Measurements from ENCODE around the gene FGF16. TPM values are rescaled to one million over a fixed set of nuclear protein-coding genes. Genes with fewer than 3 reads are reported as not detected.

The FGF16 gene
- total and polyA plus RNA-seq, 5 donors from 2014 or later, result not detected

DNA sequence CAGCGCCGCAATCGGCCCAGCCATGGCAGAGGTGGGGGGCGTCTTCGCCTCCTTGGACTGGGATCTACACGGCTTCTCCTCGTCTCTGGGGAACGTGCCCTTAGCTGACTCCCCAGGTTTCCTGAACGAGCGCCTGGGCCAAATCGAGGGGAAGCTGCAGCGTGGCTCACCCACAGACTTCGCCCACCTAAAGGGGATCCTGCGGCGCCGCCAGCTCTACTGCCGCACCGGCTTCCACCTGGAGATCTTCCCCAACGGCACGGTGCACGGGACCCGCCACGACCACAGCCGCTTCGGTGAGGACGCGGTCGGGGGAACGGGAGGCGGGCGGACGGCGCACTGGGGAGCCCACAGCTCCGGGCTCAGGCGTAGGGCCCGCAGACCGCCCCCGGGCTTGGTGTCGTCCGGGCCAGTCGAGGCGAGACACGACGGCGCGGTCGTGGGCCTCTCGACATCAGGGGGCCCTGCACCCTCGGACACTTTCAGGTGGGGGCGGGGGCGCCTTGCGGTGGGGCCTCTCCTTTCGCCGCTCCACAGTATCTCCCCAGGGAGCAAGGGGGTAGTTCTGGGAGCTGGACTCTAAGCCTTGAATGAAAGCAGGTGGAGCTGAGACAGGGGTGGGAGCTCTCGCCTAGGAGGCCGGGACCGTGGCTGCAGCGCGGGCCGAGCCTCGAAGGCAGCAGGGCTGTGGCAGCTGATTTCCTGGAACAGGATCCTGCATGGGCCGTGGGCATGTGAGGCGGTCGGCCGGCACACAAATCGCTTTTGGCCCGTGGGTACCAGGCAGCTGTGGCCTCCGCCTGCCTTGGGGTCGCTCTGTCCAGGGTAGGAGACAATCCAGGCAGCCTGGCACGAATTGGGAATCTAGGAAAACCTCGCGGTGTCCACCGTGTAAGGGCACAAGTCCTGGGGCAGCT is 722 bp downstream of the FGF16 start:
- H3K9me3 Mint-ChIP-seq, result no peaks in the 10 kb centered on the region
- no peak for ATAC-seq (ENCODE audit: low read depth in 2 of 2)
- peak overlapping the region in 3 of 4 donors; percentile 14 to 76 (median 46) for H3K4me3 Mint-ChIP-seq
- peaks cover 22% of the 10 kb centered on the region for H3K4me1 ChIP-seq (ENCODE audit: control insufficient read depth, insufficient read depth, low read length, poor library complexity, severe bottlenecking)
- H3K4me1 Mint-ChIP-seq, result peaks cover 0 to 14% (median 2%) of the 10 kb centered on the region in 4 donors
- H3K27ac Mint-ChIP-seq, result no peak overlapping the region
- no peaks in the 10 kb centered on the region for H3K36me3 ChIP-seq (ENCODE audit: control insufficient read depth, insufficient read depth, low read length)
- no peak for DNase-seq
- H3K36me3 Mint-ChIP-seq, result no peaks in the 10 kb centered on the region
- H3K27me3 ChIP-seq (ENCODE audit: control insufficient read depth, insufficient read depth, low read length), result peaks cover 2% of the 10 kb centered on the region
- H3K27me3 Mint-ChIP-seq, result peaks cover 30% of the 10 kb centered on the region
- H3K9me3 ChIP-seq (ENCODE audit: control insufficient read depth in 2 of 2, low read length in 2 of 2), result no peaks in the 10 kb centered on the region
- no peak overlapping the region for H3K27ac ChIP-seq (ENCODE audit: insufficient read depth, low read length, poor library complexity, severe bottlenecking)
- H3K4me3 ChIP-seq (ENCODE audit: low read depth, low read length), result no peak overlapping the region

- ATAC-seq (ENCODE audit: low read depth in 2 of 2), result no peak
- Histone ChIP-seq H3K4me1 (ENCODE audit: control insufficient read depth, insufficient read depth, low read length, poor library complexity, severe bottlenecking) (peaks cover 22% of the 10 kb centered on the region), H3K27ac (ENCODE audit: insufficient read depth, low read length, poor library complexity, severe bottlenecking) (no peak overlapping the region), H3K27me3 (ENCODE audit: control insufficient read depth, insufficient read depth, low read length) (peaks cover 2% of the 10 kb centered on the region), H3K4me3 (ENCODE audit: low read depth, low read length) (no peak overlapping the region), H3K9me3 (ENCODE audit: control insufficient read depth in 2 of 2, low read length in 2 of 2) (no peaks in the 10 kb centered on the region), H3K36me3 (ENCODE audit: control insufficient read depth, insufficient read depth, low read length) (no peaks in the 10 kb centered on the region)
- Mint-ChIP-seq H3K36me3 (no peaks in the 10 kb centered on the region), H3K27me3 (peaks cover 30% of the 10 kb centered on the region), H3K4me3 (no peak overlapping the region), H3K9me3 (no peaks in the 10 kb centered on the region), H3K27ac (no peak overlapping the region), H3K4me1 (peaks cover 0 to 14% (median 2%) of the 10 kb centered on the region in 4 donors)
- DNase-seq, result no peak
Observed at GRCh38 chrX:77450415-77450814, 3.2 kb downstream of the FGF16 start.

- DNase-seq (no peak), ATAC-seq (ENCODE audit: low read depth in 2 of 2) (no peak)
- H3K4me1 ChIP-seq (ENCODE audit: control insufficient read depth, insufficient read depth, low read length, poor library complexity, severe bottlenecking), result peaks cover 19% of the 10 kb centered on the region
- H3K36me3 Mint-ChIP-seq, result no peaks in the 10 kb centered on the region
- peaks cover 0 to 11% (median 0%) of the 10 kb centered on the region in 4 donors for H3K4me1 Mint-ChIP-seq
- no peak overlapping the region for H3K4me3 ChIP-seq (ENCODE audit: low read depth, low read length)
- no peaks in the 10 kb centered on the region for H3K9me3 Mint-ChIP-seq
- H3K9me3 ChIP-seq (ENCODE audit: control insufficient read depth in 2 of 2, low read length in 2 of 2), result no peaks in the 10 kb centered on the region
- no peaks in the 10 kb centered on the region for H3K36me3 ChIP-seq (ENCODE audit: control insufficient read depth, insufficient read depth, low read length)
- H3K4me3 Mint-ChIP-seq, result no peak overlapping the region
- peaks cover 30% of the 10 kb centered on the region for H3K27me3 Mint-ChIP-seq
- no peak overlapping the region for H3K27ac ChIP-seq (ENCODE audit: insufficient read depth, low read length, poor library complexity, severe bottlenecking)
- H3K27me3 ChIP-seq (ENCODE audit: control insufficient read depth, insufficient read depth, low read length), result no peaks in the 10 kb centered on the region
- no peak overlapping the region for H3K27ac Mint-ChIP-seq
Observed at GRCh38 chrX:77450996-77451395, 3.8 kb downstream of the FGF16 start.

DNA sequence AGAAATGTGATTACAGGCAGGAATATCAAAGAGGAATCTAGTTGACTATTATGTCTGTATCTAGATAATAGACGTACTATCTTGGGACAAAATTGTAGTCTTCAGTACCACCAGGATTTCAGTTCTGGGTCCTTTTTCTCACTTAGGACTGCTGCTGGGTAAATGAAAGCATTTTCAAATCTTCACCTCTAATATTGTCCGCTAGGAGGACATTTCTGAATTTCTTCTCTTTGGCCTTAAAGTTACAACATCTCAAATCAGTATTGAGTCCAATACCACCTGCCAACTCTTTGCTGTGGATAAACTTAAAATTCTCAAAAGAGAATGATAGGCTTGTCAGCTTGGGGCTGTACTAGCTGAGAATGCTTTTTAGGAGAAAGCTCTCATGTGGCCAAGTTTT is 6.0 kb downstream of the FGF16 start:
- no peaks in the 10 kb centered on the region for H3K9me3 Mint-ChIP-seq
- Histone ChIP-seq H3K9me3 (ENCODE audit: control insufficient read depth in 2 of 2, low read length in 2 of 2) (no peaks in the 10 kb centered on the region), H3K27me3 (ENCODE audit: control insufficient read depth, insufficient read depth, low read length) (no peaks in the 10 kb centered on the region), H3K4me1 (ENCODE audit: control insufficient read depth, insufficient read depth, low read length, poor library complexity, severe bottlenecking) (no peaks in the 10 kb centered on the region), H3K27ac (ENCODE audit: insufficient read depth, low read length, poor library complexity, severe bottlenecking) (no peak overlapping the region), H3K4me3 (ENCODE audit: low read depth, low read length) (no peak overlapping the region), H3K36me3 (ENCODE audit: control insufficient read depth, insufficient read depth, low read length) (no peaks in the 10 kb centered on the region)
- H3K27me3 Mint-ChIP-seq, result peaks cover 18% of the 10 kb centered on the region
- H3K4me1 Mint-ChIP-seq, result no peaks in the 10 kb centered on the region
- no peak overlapping the region for H3K4me3 Mint-ChIP-seq
- H3K36me3 Mint-ChIP-seq, result no peaks in the 10 kb centered on the region
- DNase-seq, result no peak
- no peak for ATAC-seq (ENCODE audit: low read depth in 2 of 2)
- no peak overlapping the region for H3K27ac Mint-ChIP-seq

DNA sequence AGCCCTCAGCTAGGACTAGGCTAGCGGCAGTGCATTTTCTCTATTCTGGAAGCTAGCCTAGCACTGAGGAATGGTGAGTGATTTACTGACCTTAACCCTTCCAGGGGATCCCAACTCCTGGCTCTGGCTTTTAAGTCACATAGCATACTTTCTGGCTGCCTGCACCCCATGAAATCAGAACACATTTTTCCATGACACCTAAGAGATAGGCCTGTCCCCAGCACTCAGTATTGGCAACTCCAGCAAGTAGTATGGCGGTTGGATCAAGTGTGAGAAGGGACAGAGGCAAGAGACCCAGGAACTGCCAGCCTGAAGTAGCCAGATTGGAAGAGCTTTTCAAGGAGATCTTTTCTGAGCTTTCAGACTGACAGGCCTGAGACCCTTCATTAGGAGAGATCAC is 8.2 kb downstream of the FGF16 start:
- H3K4me1 Mint-ChIP-seq, result no peaks in the 10 kb centered on the region
- ATAC-seq (ENCODE audit: low read depth in 2 of 2), result no peak

GRCh38 chrX:77484045-77484444 is 36.9 kb downstream of the FGF16 start:
- Histone ChIP-seq H3K9me3 (ENCODE audit: control insufficient read depth in 2 of 2, low read length in 2 of 2) (peaks cover 0 to 6% of the 10 kb centered on the region in 2 experiments), H3K27ac (ENCODE audit: insufficient read depth, low read length, poor library complexity, severe bottlenecking) (no peak overlapping the region), H3K4me3 (ENCODE audit: low read depth, low read length) (no peak overlapping the region), H3K27me3 (ENCODE audit: control insufficient read depth, insufficient read depth, low read length) (no peaks in the 10 kb centered on the region), H3K4me1 (ENCODE audit: control insufficient read depth, insufficient read depth, low read length, poor library complexity, severe bottlenecking) (no peaks in the 10 kb centered on the region), H3K36me3 (ENCODE audit: control insufficient read depth, insufficient read depth, low read length) (no peaks in the 10 kb centered on the region)
- no peak for DNase-seq
- Mint-ChIP-seq H3K36me3 (no peaks in the 10 kb centered on the region), H3K9me3 (peaks cover 0 to 11% (median 8%) of the 10 kb centered on the region in 7 donors), H3K27me3 (peaks cover 5% of the 10 kb centered on the region), H3K27ac (no peak overlapping the region), H3K4me3 (no peak overlapping the region), H3K4me1 (no peaks in the 10 kb centered on the region)
- no peak for ATAC-seq (ENCODE audit: low read depth in 2 of 2)

More for the DNA sequence above, 8.2 kb downstream of the FGF16 start:
- H3K27me3 Mint-ChIP-seq, result peaks cover 11% of the 10 kb centered on the region
- Histone ChIP-seq H3K9me3 (ENCODE audit: control insufficient read depth in 2 of 2, low read length in 2 of 2) (no peaks in the 10 kb centered on the region), H3K4me3 (ENCODE audit: low read depth, low read length) (no peak overlapping the region), H3K27ac (ENCODE audit: insufficient read depth, low read length, poor library complexity, severe bottlenecking) (no peak overlapping the region), H3K27me3 (ENCODE audit: control insufficient read depth, insufficient read depth, low read length) (no peaks in the 10 kb centered on the region), H3K4me1 (ENCODE audit: control insufficient read depth, insufficient read depth, low read length, poor library complexity, severe bottlenecking) (no peaks in the 10 kb centered on the region), H3K36me3 (ENCODE audit: control insufficient read depth, insufficient read depth, low read length) (no peaks in the 10 kb centered on the region)
- H3K27ac Mint-ChIP-seq, result no peak overlapping the region
- no peak overlapping the region for H3K4me3 Mint-ChIP-seq
- H3K36me3 Mint-ChIP-seq, result no peaks in the 10 kb centered on the region
- H3K9me3 Mint-ChIP-seq, result peaks cover 0 to 2% (median 0%) of the 10 kb centered on the region in 7 donors
- no peak for DNase-seq

- peaks cover 0 to 6% (median 0%) of the 10 kb centered on the region in 7 donors for H3K9me3 Mint-ChIP-seq
- Histone ChIP-seq H3K4me3 (ENCODE audit: low read depth, low read length) (no peak overlapping the region), H3K9me3 (ENCODE audit: control insufficient read depth in 2 of 2, low read length in 2 of 2) (no peaks in the 10 kb centered on the region), H3K27me3 (ENCODE audit: control insufficient read depth, insufficient read depth, low read length) (no peaks in the 10 kb centered on the region), H3K27ac (ENCODE audit: insufficient read depth, low read length, poor library complexity, severe bottlenecking) (no peak overlapping the region), H3K4me1 (ENCODE audit: control insufficient read depth, insufficient read depth, low read length, poor library complexity, severe bottlenecking) (no peaks in the 10 kb centered on the region), H3K36me3 (ENCODE audit: control insufficient read depth, insufficient read depth, low read length) (no peaks in the 10 kb centered on the region)
- ATAC-seq (ENCODE audit: low read depth in 2 of 2) (no peak), DNase-seq (no peak)
- H3K27ac Mint-ChIP-seq, result no peak overlapping the region
- H3K4me3 Mint-ChIP-seq, result no peak overlapping the region
- H3K36me3 Mint-ChIP-seq, result no peaks in the 10 kb centered on the region
- H3K4me1 Mint-ChIP-seq, result peaks cover 0 to 5% (median 0%) of the 10 kb centered on the region in 4 donors
- H3K27me3 Mint-ChIP-seq, result no peaks in the 10 kb centered on the region
Observed at GRCh38 chrX:77493677-77494553, 46.7 kb downstream of the FGF16 start.
